H4 (cell line): ENCODE results near the gene ABHD17A. TPM values are rescaled to one million over a fixed set of nuclear protein-coding genes. Genes with fewer than 3 reads are reported as not detected.

Source experiments
- DNase-seq: peaks from one replicate; pipeline ENCODE4 v3.0.0-alpha.2; 2015; ENCODE audit warnings: low spot score
- total RNA-seq: library from RNA; depleted of rRNA; stranded (reverse); fragments of >200 nt; shearing (Covaris generic); gene quantifications from 2 replicates; pipeline ENCODE4 v1.2.3, GENCODE V29; 2014; rRNA removed

The ABHD17A gene
- total RNA-seq, 1 experiment from 2014 or later: 20.2 TPM

- DNase-seq: no peak
Observed at GRCh38 chr19:1839658-1840540, 45.4 kb downstream of the ABHD17A start.

- no peak for DNase-seq
Observed at GRCh38 chr19:1837625-1838105, 47.6 kb downstream of the ABHD17A start.

GRCh38 chr19:1837222-1837565 lies 48.1 kb downstream of the ABHD17A start:
- DNase-seq: no peak

GRCh38 chr19:1836458-1837221 lies 48.7 kb downstream of the ABHD17A start:
- no peak for DNase-seq

- DNase-seq: no peak
Observed at GRCh38 chr19:1833540-1833939, 51.8 kb downstream of the ABHD17A start.

GRCh38 chr19:1832046-1832663 lies 53.1 kb downstream of the ABHD17A start:
- no peak for DNase-seq

GRCh38 chr19:1830978-1831377 lies 54.3 kb downstream of the ABHD17A start:
- no peak for DNase-seq

GRCh38 chr19:1830568-1830967 lies 54.7 kb downstream of the ABHD17A start:
- no peak for DNase-seq

- DNase-seq: no peak
Observed at GRCh38 chr19:1829958-1830357, 55.3 kb downstream of the ABHD17A start.

- DNase-seq: no peak
Observed at GRCh38 chr19:1828279-1829238, 56.7 kb downstream of the ABHD17A start.

GRCh38 chr19:1827566-1828278 lies 57.6 kb downstream of the ABHD17A start:
- no peak for DNase-seq

Other genes with a start within 250 kb of the ABHD17A start
- 36.1 and 37.4 TPM in 2 replicates for gene TCF3, start 232.9 kb downstream of the ABHD17A start, total RNA-seq
- not detected in 2 replicates for gene ONECUT3, start 132.0 kb downstream of the ABHD17A start, total RNA-seq
- gene ATP8B3, start 73.2 kb downstream of the ABHD17A start, total RNA-seq: 3.6 and 7.8 TPM in 2 replicates
- gene REXO1, start 37.0 kb downstream of the ABHD17A start, total RNA-seq: 2.3 and 4.2 TPM in 2 replicates
- 1.8 and 4.6 TPM in 2 replicates for gene KLF16, start 21.9 kb downstream of the ABHD17A start, total RNA-seq
- gene ADAT3, start 19.9 kb upstream of the ABHD17A start, total RNA-seq: 0.93 and 1.0 TPM in 2 replicates
- 66.3 and 68.3 TPM in 2 replicates for gene SCAMP4, start 19.9 kb upstream of the ABHD17A start, total RNA-seq
- gene CSNK1G2, start 55.7 kb upstream of the ABHD17A start, total RNA-seq: 23.2 and 36.6 TPM in 2 replicates
- 37.6 and 40.1 TPM in 2 replicates for gene BTBD2, start 130.2 kb upstream of the ABHD17A start, total RNA-seq
- gene MKNK2, start 165.7 kb upstream of the ABHD17A start, total RNA-seq: 33.9 and 49.6 TPM in 2 replicates
- gene MOB3A, start 210.8 kb upstream of the ABHD17A start, total RNA-seq: 3.8 and 9.0 TPM in 2 replicates
- gene IZUMO4, start 211.4 kb upstream of the ABHD17A start, total RNA-seq: 1.3 and 4.2 TPM in 2 replicates